Muscle of back (tissue), 11 donors: ENCODE measurements around the gene RTBDN. TPM values are rescaled to one million over a fixed set of nuclear protein-coding genes. Genes with fewer than 3 reads are reported as not detected.

Source experiments
- DNase-seq, 3 donors: peaks; one replicate each; pipeline versions ENCODE4 v3.0.0 to v3.0.0-alpha.2; 2013
- polyA plus RNA-seq, 10 donors: library from polyadenylated mRNA; unstranded; fragments of 120-200 nt; gene quantifications; one replicate each; pipeline ENCODE4 v1.2.1, GENCODE V29; 2013; ENCODE audit not compliant: insufficient read length in 10 of 10

RTBDN gene
- polyA plus RNA-seq, 10 donors, result not detected

- DNase-seq, result peak; percentile 84 to 95 (median 87)
Measured at GRCh38 chr19:12782424-12783290, 51.7 kb downstream of the RTBDN start.

DNA sequence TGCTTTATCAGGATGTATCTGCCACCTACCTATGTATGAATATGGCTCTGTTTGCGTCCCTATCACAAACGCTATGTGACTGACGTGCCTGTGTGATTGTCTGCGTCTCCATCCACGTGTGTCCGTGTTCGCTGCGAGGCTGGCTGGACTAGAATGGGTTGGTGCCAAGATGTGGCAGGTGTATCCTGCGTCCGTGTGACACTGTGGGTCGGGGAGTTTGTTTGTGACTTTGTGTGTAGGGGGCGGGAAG is 52.3 kb downstream of the RTBDN start:
- no peak for DNase-seq

- peak in 2 of 3 donors; percentile 85 to 94 for DNase-seq
Measured at GRCh38 chr19:12779162-12779993, 55.0 kb downstream of the RTBDN start.

DNA sequence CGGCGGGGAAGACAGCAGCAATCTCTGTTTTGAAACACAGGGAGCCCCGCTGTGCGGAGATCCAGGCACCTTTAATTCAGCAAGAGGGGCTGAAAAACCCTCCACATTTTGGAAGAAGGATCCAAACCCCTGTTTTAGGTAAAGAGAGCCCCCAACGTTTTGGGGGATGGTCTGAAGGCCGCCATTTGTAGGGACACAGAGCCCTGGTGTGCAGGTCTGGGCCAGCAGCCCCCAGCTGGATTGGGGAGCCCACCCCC is 55.5 kb downstream of the RTBDN start:
- peak in 1 of 3 donors; percentile 85 for DNase-seq

DNA sequence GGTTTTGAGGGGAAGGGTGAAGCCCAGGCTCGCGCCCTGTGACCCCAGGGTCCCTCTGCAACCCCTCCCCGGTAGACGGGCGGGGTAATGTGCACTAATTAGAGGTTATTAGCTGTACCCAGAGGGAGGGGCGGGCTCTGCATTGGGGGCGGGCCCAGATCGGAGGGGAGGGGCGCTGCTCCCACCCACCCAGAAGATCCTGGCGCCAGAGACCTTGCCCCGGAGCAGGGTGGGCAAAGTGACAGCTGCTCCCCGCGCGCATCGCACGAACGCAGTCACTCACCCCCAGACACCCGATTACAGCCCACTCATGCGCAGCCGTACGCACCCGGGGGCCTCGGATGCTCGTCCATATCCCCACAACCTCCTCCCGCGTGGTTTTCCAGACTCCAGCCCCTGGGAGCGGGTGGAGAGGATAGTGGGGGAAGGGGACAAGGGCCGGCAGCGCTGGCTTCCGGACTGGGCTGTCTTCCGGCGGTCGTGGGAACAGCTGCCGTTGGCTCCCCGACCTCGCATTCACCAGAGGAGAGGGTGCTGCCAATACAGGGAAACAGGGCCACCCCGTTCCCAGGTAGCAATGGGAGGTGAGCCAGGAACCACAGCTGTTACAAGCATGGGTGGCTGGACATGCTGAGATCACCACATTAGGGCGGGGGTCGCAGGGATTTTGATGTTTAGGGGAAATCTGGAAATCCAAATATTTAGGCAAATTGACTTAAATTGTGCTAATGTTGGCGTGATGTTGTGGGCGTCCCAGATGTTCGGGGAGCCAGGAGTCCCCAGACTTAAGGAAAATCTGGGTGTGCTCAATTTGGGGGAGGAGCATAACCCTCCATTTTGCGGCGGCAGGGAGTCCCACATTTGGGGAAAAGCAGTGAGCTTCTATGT is 56.1 kb downstream of the RTBDN start:
- DNase-seq, result peak in 2 of 3 donors; percentile 78 to 93

DNA sequence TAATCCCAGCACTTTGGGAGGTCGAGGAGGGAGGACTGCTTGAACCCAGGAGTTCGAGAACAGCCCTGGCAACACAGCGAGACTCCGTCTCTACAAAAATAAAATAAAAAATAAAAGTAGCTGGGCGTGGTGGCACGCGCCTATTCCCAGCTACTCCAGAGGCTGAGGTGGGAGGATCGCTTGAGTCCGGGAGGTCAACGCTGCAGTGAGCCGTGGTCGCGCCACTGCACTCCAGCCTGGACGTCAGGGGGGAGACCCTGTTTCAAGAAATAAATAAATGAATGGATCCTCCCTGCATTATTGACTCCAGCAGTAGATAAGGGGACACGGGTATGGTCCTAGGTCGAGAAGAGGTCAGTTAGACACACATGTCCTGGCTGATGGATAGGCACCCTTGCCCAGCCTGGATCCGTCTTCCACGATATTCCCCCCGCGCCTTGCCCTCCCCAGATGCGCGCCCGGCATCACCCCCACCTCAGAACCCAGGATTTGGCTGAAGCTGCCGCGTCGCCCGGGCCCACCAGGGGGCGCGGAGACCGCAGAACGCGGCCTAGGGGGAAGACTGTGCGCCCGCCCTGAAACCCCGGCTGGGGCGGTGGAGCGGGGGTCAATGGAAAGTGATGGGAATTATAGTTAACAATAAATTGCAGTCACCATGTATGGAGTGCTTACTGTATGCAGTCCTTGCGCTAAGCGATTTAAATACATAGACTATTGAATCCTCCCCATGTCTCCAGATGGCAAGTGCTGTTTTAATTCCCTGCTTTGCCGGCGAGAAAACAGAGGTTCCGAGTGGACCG is 57.0 kb downstream of the RTBDN start:
- DNase-seq, result peak in 2 of 3 donors; percentile 88 to 92

Other genes with a start within 250 kb of the RTBDN start
- gene ZNF490, start 223.8 kb downstream of the RTBDN start, polyA plus RNA-seq, result 1 to 10 TPM; 1.5 to 4.6 (median 2.9) TPM
- gene ZNF791, start 223.7 kb downstream of the RTBDN start, polyA plus RNA-seq, result 10 to 100 TPM in 9 of 10 donors, 1 to 10 TPM in 1; 7.7 to 17.5 (median 13.7) TPM
- gene MAN2B1, start 167.8 kb downstream of the RTBDN start, polyA plus RNA-seq, result 10 to 100 TPM; 23.1 to 38.2 (median 27.9) TPM
- gene WDR83, start 167.8 kb downstream of the RTBDN start, polyA plus RNA-seq, result 10 to 100 TPM in 6 of 10 donors, 1 to 10 TPM in 4; 5.8 to 13.2 (median 10.6) TPM
- 10 to 100 TPM; 52.3 to 63.0 (median 59.8) TPM for gene DHPS, start 152.7 kb downstream of the RTBDN start, polyA plus RNA-seq
- gene GNG14, start 146.6 kb downstream of the RTBDN start, polyA plus RNA-seq, result not detected
- 1 to 10 TPM; 2.5 to 6.3 (median 4.1) TPM for gene FBXW9, start 137.9 kb downstream of the RTBDN start, polyA plus RNA-seq
- 10 to 100 TPM; 44.6 to 69.5 (median 54.9) TPM for gene TNPO2, start 110.6 kb downstream of the RTBDN start, polyA plus RNA-seq
- gene TRIR, start 99.9 kb downstream of the RTBDN start, polyA plus RNA-seq, result 100 to 1,000 TPM; 130 to 217 (median 172) TPM
- 10 to 100 TPM; 36.3 to 54.8 (median 41.8) TPM for gene GET3, start 97.1 kb downstream of the RTBDN start, polyA plus RNA-seq
- not detected for gene BEST2, start 82.8 kb downstream of the RTBDN start, polyA plus RNA-seq
- 10 to 100 TPM; 15.9 to 42.5 (median 22.4) TPM for gene HOOK2, start 59.0 kb downstream of the RTBDN start, polyA plus RNA-seq
- gene JUNB, start 43.1 kb downstream of the RTBDN start, polyA plus RNA-seq, result 100 to 1,000 TPM in 1 of 10 donors, 10 to 100 TPM in 9; 13.8 to 217 (median 45.0) TPM
- gene PRDX2, start 32.8 kb downstream of the RTBDN start, polyA plus RNA-seq, result 100 to 1,000 TPM; 135 to 183 (median 163) TPM
- gene THSD8, start 32.5 kb downstream of the RTBDN start, polyA plus RNA-seq, result 1 to 10 TPM; 1.3 to 6.3 (median 3.3) TPM
- gene RNASEH2A, start 28.0 kb downstream of the RTBDN start, polyA plus RNA-seq, result 10 to 100 TPM; 13.4 to 36.2 (median 19.9) TPM
- gene MAST1, start 3.9 kb upstream of the RTBDN start, polyA plus RNA-seq, result under 1 TPM in 9 of 10 donors, not detected in 1; 0.11 to 0.91 (median 0.66) TPM
- 10 to 100 TPM in 4 of 10 donors, 1 to 10 TPM in 6; 6.1 to 13.9 (median 9.4) TPM for gene DNASE2, start 46.9 kb upstream of the RTBDN start, polyA plus RNA-seq
- 1 to 10 TPM in 3 of 10 donors, under 1 TPM in 7; 0.19 to 1.6 (median 0.68) TPM for gene KLF1, start 52.6 kb upstream of the RTBDN start, polyA plus RNA-seq
- gene GCDH, start 56.6 kb upstream of the RTBDN start, polyA plus RNA-seq, result 10 to 100 TPM; 19.1 to 33.2 (median 27.2) TPM
- 1 to 10 TPM; 1.7 to 5.8 (median 2.6) TPM for gene SYCE2, start 84.7 kb upstream of the RTBDN start, polyA plus RNA-seq
- 10 to 100 TPM; 32.6 to 45.3 (median 36.1) TPM for gene FARSA, start 99.1 kb upstream of the RTBDN start, polyA plus RNA-seq
- 100 to 1,000 TPM; 322 to 587 (median 412) TPM for gene CALR, start 104.0 kb upstream of the RTBDN start, polyA plus RNA-seq
- 100 to 1,000 TPM; 104 to 133 (median 113) TPM for gene RAD23A, start 111.3 kb upstream of the RTBDN start, polyA plus RNA-seq
- 10 to 100 TPM; 31.4 to 56.6 (median 38.7) TPM for gene GADD45GIP1, start 122.6 kb upstream of the RTBDN start, polyA plus RNA-seq
- under 1 TPM in 8 of 10 donors, not detected in 2; 0.08 to 0.38 (median 0.14) TPM for gene DAND5, start 135.0 kb upstream of the RTBDN start, polyA plus RNA-seq
- 100 to 1,000 TPM in 9 of 10 donors, 10 to 100 TPM in 1; 89.1 to 136 (median 111) TPM for gene NFIX, start 160.9 kb upstream of the RTBDN start, polyA plus RNA-seq